Measurements from ENCODE around the gene KAT8. TPM values are rescaled to one million over a fixed set of nuclear protein-coding genes. Genes with fewer than 3 reads are reported as not detected.

Gene KAT8
- total and polyA plus RNA-seq, 2 of the 13 experiments (the other 11 are each of a cell fraction or from before 2014, with no cell fraction given), result 79.0 to 84.2 TPM

GRCh38 chr16:31117384-31118222, at the start of gene KAT8 (continued):
- TF ChIP-seq ARID5B (CRISPR knock-in tag; IDR thresholded peaks at IDR 0.05) (peak; percentile 62), MBD4 (IDR thresholded peaks at IDR 0.05; ENCODE audit: borderline replicate concordance, low read length) (no peak), ZNF83 (CRISPR knock-in tag; IDR thresholded peaks at IDR 0.05; ENCODE audit: borderline replicate concordance) (0 out of 2 replicates have a peak, but pooled peaks have one; percentile 11), SPEN (CRISPR knock-in tag; IDR thresholded peaks at IDR 0.05; ENCODE audit: low read depth) (peak; percentile 81; the same call in 1 of the 2 replicates), ZBTB2 (CRISPR knock-in tag; IDR thresholded peaks at IDR 0.05; ENCODE audit: low read depth) (peak; percentile 97), RARA (CRISPR knock-in tag; IDR thresholded peaks at IDR 0.05) (peak; percentile 54), ATF7-NPFF (CRISPR knock-in tag; IDR thresholded peaks at IDR 0.05; ENCODE audit: low read depth) (peak; percentile 82), HMGXB4 (CRISPR knock-in tag; IDR thresholded peaks at IDR 0.05; ENCODE audit: borderline replicate concordance in 1 of 2, low read depth in 1 of 2) (peak; percentile 63 to 81), RBAK (CRISPR knock-in tag; IDR thresholded peaks at IDR 0.05) (no peak), SRSF1 (optimal IDR thresholded peaks at IDR 0.05; ENCODE audit: low read depth, low read length) (no peak), FOXK2 (IDR thresholded peaks at IDR 0.05) (0 out of 2 replicates have a peak, but pooled peaks have one; percentile 17), ZNF652 (CRISPR knock-in tag; IDR thresholded peaks at IDR 0.05; ENCODE audit: borderline replicate concordance, low read depth) (no peak), RBM22 (optimal IDR thresholded peaks at IDR 0.05; ENCODE audit: low read length) (no peak), NKX3-1 (CRISPR knock-in tag; IDR thresholded peaks at IDR 0.05) (no peak), ZNF773 (CRISPR knock-in tag; IDR thresholded peaks at IDR 0.05; ENCODE audit: borderline replicate concordance) (no peak; the same call in 1 of the 2 replicates), ZNF432 (CRISPR knock-in tag; IDR thresholded peaks at IDR 0.05; ENCODE audit: borderline replicate concordance) (no peak), THRA (CRISPR knock-in tag; IDR thresholded peaks at IDR 0.05; ENCODE audit: borderline replicate concordance) (peak; percentile 82), NAIF1 (CRISPR knock-in tag; IDR thresholded peaks at IDR 0.05; ENCODE audit: borderline replicate concordance) (no peak), SCMH1 (CRISPR knock-in tag; IDR thresholded peaks at IDR 0.05; ENCODE audit: borderline replicate concordance) (no peak), ESRRA (CRISPR knock-in tag; IDR thresholded peaks at IDR 0.05; ENCODE audit: low read depth) (0 out of 2 replicates have a peak, but pooled peaks have one; percentile 35)

Data from HepG2 (cell line).